IMR-90 (cell line): ENCODE data around the gene MAGEB6B. TPM values are rescaled to one million over a fixed set of nuclear protein-coding genes. Genes with fewer than 3 reads are reported as not detected.

ENCODE experiments used
- ATAC-seq: fragments of 200-7000 bp; cut with Tn5 transposase; 2 replicates; pipeline ENCODE4 v1.9.1; 2020; ENCODE audit warnings: low read depth, mild to moderate bottlenecking, moderate library complexity
- Bru-seq: library from RNA; stranded (reverse); fragments of 400-500 nt; gene quantifications from one replicate; lab custom pipeline; 2021; lab: Mats Ljungman, UMichigan
- BruChase-seq, 2 experiments: library from RNA; stranded (reverse); fragments of 400-500 nt; gene quantifications; one replicate each; lab custom pipeline; 2021; lab: Mats Ljungman, UMichigan
- BruUV-seq: library from RNA; stranded (reverse); fragments of 400-500 nt; replicated peaks from 2 replicates; lab custom pipeline; 2021; lab: Mats Ljungman, UMichigan
- CTCF ChIA-PET: fragments of 300-600 bp; formaldehyde crosslinking; extraction: SDS; loops from one replicate; lab custom pipeline; 2021; ENCODE audit warnings: antibody characterized with exemption; lab: Yijun Ruan, JAX
- POLR2A ChIA-PET: fragments of 300-600 bp; sonication (Branson Sonifier 250); formaldehyde crosslinking; loops from one replicate; lab custom pipeline; 2022; ENCODE audit warnings: antibody characterized with exemption; ENCODE audit not compliant: unreplicated experiment; lab: Charles Lee
- DNase-seq: peaks from one replicate; pipeline ENCODE4 v3.0.0; 2013
- H2AFZ ChIP-seq: replicated peaks from 2 replicates; pipeline ENCODE3; 2013; ENCODE audit warnings: low read length, mild to moderate bottlenecking; ENCODE audit not compliant: poor library complexity
- H2AK5ac ChIP-seq: 2 replicates; pipeline ENCODE4 v1.6.1; 2013; ENCODE audit warnings: low read depth, low read length, inconsistent platforms
- H2AK9ac ChIP-seq: replicated peaks from 2 replicates; pipeline ENCODE3; 2013; ENCODE audit warnings: mild to moderate bottlenecking, low read depth, low read length, moderate library complexity; ENCODE audit not compliant: poor library complexity
- H2BK120ac ChIP-seq: 2 replicates; pipeline ENCODE4 v1.6.1; 2013; ENCODE audit warnings: low read depth, low read length, inconsistent platforms
- H2BK15ac ChIP-seq: 3 replicates; pipeline ENCODE4 v1.6.1; 2013; ENCODE audit warnings: low read depth, low read length, inconsistent platforms
- H2BK20ac ChIP-seq: 2 replicates; pipeline ENCODE4 v1.6.1; 2013; ENCODE audit warnings: low read depth, mild to moderate bottlenecking, inconsistent platforms, low read length, moderate library complexity
- H2BK5ac ChIP-seq: 2 replicates; pipeline ENCODE4 v1.6.1; 2013; ENCODE audit warnings: mild to moderate bottlenecking, low read depth, low read length, inconsistent platforms; ENCODE audit not compliant: poor library complexity, severe bottlenecking
- H3K14ac ChIP-seq: replicated peaks from 2 replicates; pipeline ENCODE4 v1.6.1; 2013; ENCODE audit warnings: low read depth, low read length, inconsistent platforms
- H3K18ac ChIP-seq: 2 replicates; pipeline ENCODE4 v1.6.1; 2013; ENCODE audit warnings: low read depth, low read length, control low read depth
- H3K23ac ChIP-seq: 2 replicates; pipeline ENCODE4 v1.6.1; 2013; ENCODE audit warnings: low read depth, low read length, inconsistent platforms
- H3K27ac ChIP-seq: 2 replicates; pipeline ENCODE4 v1.5.1; 2013; ENCODE audit warnings: mild to moderate bottlenecking, control low read depth, low read length; ENCODE audit not compliant: insufficient read depth
- H3K27me3 ChIP-seq: 2 replicates; pipeline ENCODE4 v1.6.1; 2013; ENCODE audit warnings: low read length; ENCODE audit not compliant: control insufficient read depth, insufficient read depth
- H3K36me3 ChIP-seq: 2 replicates; pipeline ENCODE4 v1.6.1; 2013; ENCODE audit warnings: low read length, mixed read lengths; ENCODE audit not compliant: control insufficient read depth, insufficient read depth
- H3K4ac ChIP-seq: 2 replicates; pipeline ENCODE4 v1.6.1; 2013; ENCODE audit warnings: low read depth, low read length, inconsistent platforms
- H3K4me1 ChIP-seq: 2 replicates; pipeline ENCODE4 v1.6.1; 2013; ENCODE audit warnings: low read length, mixed read lengths; ENCODE audit not compliant: control insufficient read depth, insufficient read depth
- H3K4me2 ChIP-seq: 2 replicates; pipeline ENCODE4 v1.6.1; 2013; ENCODE audit warnings: low read depth, mild to moderate bottlenecking, control low read depth, low read length, moderate library complexity
- H3K4me3 ChIP-seq: 2 replicates; pipeline ENCODE4 v1.5.1; 2013; ENCODE audit warnings: low read depth, mild to moderate bottlenecking, control low read depth, low read length, moderate library complexity; ENCODE audit not compliant: insufficient read depth
- H3K56ac ChIP-seq: 2 replicates; pipeline ENCODE4 v1.6.1; 2013; ENCODE audit warnings: low read length, inconsistent platforms; ENCODE audit not compliant: insufficient read depth; ENCODE audit errors: extremely low read depth
- H3K79me1 ChIP-seq, 2 experiments: 2 replicates each; pipeline ENCODE4 v1.6.1; 2013; ENCODE audit warnings: low read length in 2 of 2, inconsistent platforms in 1 of 2, low read depth in 1 of 2
- H3K9ac ChIP-seq: 2 replicates; pipeline ENCODE4 v1.6.1; 2013; ENCODE audit warnings: low read depth, low read length, control low read depth
- H3K9me1 ChIP-seq: 2 replicates; pipeline ENCODE4 v1.6.1; 2013; ENCODE audit warnings: low read length, inconsistent platforms; ENCODE audit not compliant: insufficient read depth
- H3K9me3 ChIP-seq: 2 replicates; pipeline ENCODE4 v1.6.1; 2013; ENCODE audit warnings: low read length; ENCODE audit not compliant: control insufficient read depth, insufficient read depth
- H4K20me1 ChIP-seq: 2 replicates; pipeline ENCODE4 v1.6.1; 2013; ENCODE audit warnings: low read length, inconsistent platforms; ENCODE audit not compliant: insufficient read depth
- H4K5ac ChIP-seq: 2 replicates; pipeline ENCODE4 v1.6.1; 2013; ENCODE audit warnings: mild to moderate bottlenecking, low read depth, low read length, control low read depth
- H4K8ac ChIP-seq, 2 experiments: 2 replicates each; pipeline ENCODE4 v1.6.1; 2013; ENCODE audit warnings: low read depth in 2 of 2, low read length in 2 of 2, control low read depth in 1 of 2, inconsistent platforms in 1 of 2
- H4K91ac ChIP-seq: 2 replicates; pipeline ENCODE4 v1.6.1; 2013; ENCODE audit warnings: low read depth, low read length, inconsistent platforms; ENCODE audit not compliant: insufficient read depth
- WGBS, 2 experiments: methylation state at CpG; one replicate each; pipeline versions ENCODE4 v1.1.5 to v1.1.7; 2013; ENCODE audit warnings: missing lambda C conversion rate in 2 of 2; ENCODE audit not compliant: insufficient read length in 1 of 2; ENCODE audit errors: extremely low coverage in 2 of 2; 5-methylcytosine and 5-hydroxymethylcytosine counted together
- dilution Hi-C: fragments of 300-500 bp; cut with HindIII; formaldehyde crosslinking; loops from one replicate; pipeline ENCODE4 v1.14.3; 2018; ENCODE audit warnings: low sequenced_read_pairs; ENCODE audit not compliant: unreplicated experiment
- in situ Hi-C: fragments of 300-500 bp; cut with MboI; formaldehyde crosslinking; loops from 3 replicates; pipeline ENCODE4 v1.14.3; 2019; ENCODE audit warnings: low sequenced_read_pairs, inconsistent platforms, mixed read lengths
- intact Hi-C: fragments of 100-400 bp; cut with micrococcal nuclease; formaldehyde crosslinking; loops from 2 replicates; pipeline ENCODE4 v1.10.0; 2022
- long read RNA-seq: library from polyadenylated mRNA; unstranded; transcript quantifications from one replicate; pipeline ENCODE4 v2.0.0, GENCODE V29; 2021; ENCODE audit not compliant: unreplicated experiment
- polyA plus RNA-seq, 3 experiments: library from polyadenylated mRNA; depleted of rRNA; stranded (reverse); fragments of >200 nt; gene quantifications; 2 replicates each; pipeline ENCODE4 v1.2.3, GENCODE V29; 2012; ENCODE audit warnings: low replicate concordance in 1 of 3
- total RNA-seq: library from RNA; depleted of rRNA; stranded (reverse); fragments of >200 nt; gene quantifications from 2 replicates; pipeline ENCODE4 v1.2.3, GENCODE V29; 2012; rRNA removed
- TF ChIP-seq, protein P1 (sequence below): fragments of 150-350 bp; IDR thresholded peaks from 2 replicates; pipeline ENCODE4 v1.6.1; 2017; ENCODE audit warnings: mild to moderate bottlenecking, antibody characterized with exemption, low read length, low read depth

Gene MAGEB6B, protein sequence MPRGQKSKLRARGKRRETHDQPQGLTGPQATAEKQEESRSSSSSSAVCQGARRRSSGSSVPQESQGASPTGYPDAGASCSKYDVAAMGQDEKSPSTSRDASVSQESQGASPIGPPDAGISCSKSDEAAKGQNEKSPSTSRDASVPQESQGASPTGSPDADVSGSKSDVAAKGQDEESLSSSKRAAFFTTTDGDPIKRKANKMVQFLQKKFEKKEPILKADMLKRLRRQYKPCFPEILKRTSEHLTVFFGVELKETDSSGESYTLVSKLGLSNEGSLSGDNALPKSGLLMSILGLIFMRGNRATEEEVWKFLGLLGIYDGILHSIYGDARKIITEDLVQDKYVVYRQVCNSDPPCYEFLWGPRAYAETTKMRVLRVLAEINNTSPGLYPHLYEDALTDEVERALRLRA
- not detected in 2 replicates for total RNA-seq
- polyA plus RNA-seq (2012; rRNA removed): not detected in 2 replicates
- polyA plus RNA-seq (2012; cell fraction: cytosol; rRNA removed): not detected in 2 replicates
- polyA plus RNA-seq (2012; cell fraction: nucleus; rRNA removed; ENCODE audit: low replicate concordance): not detected in 2 replicates
- not detected for Bru-seq, nascent RNA
- not detected for BruChase-seq, experiment 1, labeled RNA remaining after a 6-hour chase
- BruChase-seq, experiment 2, labeled RNA remaining after a 2-hour chase: not detected
- long read RNA-seq: 0 reads

DNA sequence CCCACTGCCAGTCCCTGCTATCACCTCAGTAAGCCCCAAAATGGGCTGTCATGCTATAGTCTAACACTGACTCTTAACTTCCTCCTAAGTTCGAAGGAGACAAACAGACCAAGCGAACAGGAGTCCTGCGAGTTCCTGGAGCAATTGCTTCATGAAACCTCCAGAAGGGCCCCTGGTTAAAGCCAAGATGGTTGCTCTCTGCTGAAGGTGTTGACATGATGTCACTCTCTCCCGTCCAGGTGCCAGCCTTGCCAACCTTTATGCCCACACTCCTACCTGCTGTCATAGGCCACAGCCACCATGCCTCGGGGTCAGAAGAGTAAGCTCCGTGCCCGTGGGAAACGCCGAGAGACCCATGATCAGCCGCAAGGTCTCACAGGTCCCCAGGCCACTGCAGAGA lies at the start of gene MAGEB6B:
Gene MAGEB6B, plus strand, starts transcription at position 301 of the 400 bp plus-strand sequence. Its CDS starts 0 bp downstream, at position 301.
- no peak within 1 kb of the TSS for H4K8ac ChIP-seq
- 70% methylated on average over 2 of the region's 10 CpGs; no CpG with 5 or more reads in 1 of the 2 experiments for WGBS, 2 experiments
- no peak within 1 kb of the TSS for H3K4me2 ChIP-seq
- H3K4me1 ChIP-seq: no peaks in the 10 kb centered on the region
- TF ChIP-seq, protein P1, sequence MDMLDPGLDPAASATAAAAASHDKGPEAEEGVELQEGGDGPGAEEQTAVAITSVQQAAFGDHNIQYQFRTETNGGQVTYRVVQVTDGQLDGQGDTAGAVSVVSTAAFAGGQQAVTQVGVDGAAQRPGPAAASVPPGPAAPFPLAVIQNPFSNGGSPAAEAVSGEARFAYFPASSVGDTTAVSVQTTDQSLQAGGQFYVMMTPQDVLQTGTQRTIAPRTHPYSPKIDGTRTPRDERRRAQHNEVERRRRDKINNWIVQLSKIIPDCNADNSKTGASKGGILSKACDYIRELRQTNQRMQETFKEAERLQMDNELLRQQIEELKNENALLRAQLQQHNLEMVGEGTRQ: no peak
- no peak within 1 kb of the TSS for H2BK120ac ChIP-seq
- no peak within 1 kb of the TSS for H3K23ac ChIP-seq
- BruUV-seq: no TSS peak
- H2BK5ac ChIP-seq: no peak within 1 kb of the TSS
- no peak within 1 kb of the TSS for H3K27ac ChIP-seq
- H3K27me3 ChIP-seq: no peaks in the 10 kb centered on the region
- H2BK15ac ChIP-seq: no peak within 1 kb of the TSS
- dilution Hi-C loops: no loop called here
- no peak within 1 kb of the TSS for H2AFZ ChIP-seq
- no peak within 1 kb of the TSS for H3K4ac ChIP-seq
- H4K20me1 ChIP-seq: no peaks in the 10 kb centered on the region
- no peak for DNase-seq
- in situ Hi-C loops: no loop called here
- H4K91ac ChIP-seq: no peak within 1 kb of the TSS
- no peak within 1 kb of the TSS for H3K18ac ChIP-seq
- no peak within 1 kb of the TSS for H3K56ac ChIP-seq
- H3K4me3 ChIP-seq: no peak within 1 kb of the TSS
- POLR2A ChIA-PET: no interaction called here
- ATAC-seq: no peak
- H3K36me3 ChIP-seq: no peaks in the 10 kb centered on the region
- H2BK20ac ChIP-seq: no peak within 1 kb of the TSS
- no peak within 1 kb of the TSS for H3K9ac ChIP-seq
- no peaks in the 10 kb centered on the region for H3K9me1 ChIP-seq
- CTCF ChIA-PET: no interaction called here
- H3K9me3 ChIP-seq: peaks cover 17% of the 10 kb centered on the region
- no peaks in the 10 kb centered on the region for H3K79me1 ChIP-seq
- no peak within 1 kb of the TSS for H2AK9ac ChIP-seq
- intact Hi-C loops: no loop called here
- no peak within 1 kb of the TSS for H3K14ac ChIP-seq
- H2AK5ac ChIP-seq: no peak within 1 kb of the TSS
- H4K5ac ChIP-seq: no peak within 1 kb of the TSS
